ENCODE results near the gene AGR2. TPM values are rescaled to one million over a fixed set of nuclear protein-coding genes. Genes with fewer than 3 reads are reported as not detected.

Gene AGR2
- total RNA-seq, 4 donors from 2014 or later = 0.80 to 12.6 (median 6.9) TPM

GRCh38 chr7:16803125-16803524 lies 1.7 kb downstream of the AGR2 start:
- no peak for TF ChIP-seq POLR2A (IDR thresholded peaks at IDR 0.05)
- no peak for TF ChIP-seq CTCF (IDR thresholded peaks at IDR 0.05)
- intact Hi-C loops (cut with DNase I; ENCODE audit: low total_unique reads) = loop anchor here (5.0 kb wide), 1 partner anchor 114 kb away; no protein-coding TSS in a partner anchor
- WGBS, 2 donors = 82 to 88% methylated on average over 4 of the region's 4 CpGs
- DNase-seq (ENCODE audit: low spot score in 2 of 2) = no peak
- H3K4me3 ChIP-seq (ENCODE audit: low read depth, poor library complexity, severe bottlenecking) = no peak overlapping the region

- intact Hi-C loops (cut with DNase I; ENCODE audit: low total_unique reads) = loop anchor here (5.0 kb wide), 1 partner anchor 116 kb away; no protein-coding TSS in a partner anchor
- no peak overlapping the region for H3K4me3 ChIP-seq (ENCODE audit: low read depth, poor library complexity, severe bottlenecking)
- no peak for DNase-seq (ENCODE audit: low spot score in 2 of 2)
- TF ChIP-seq POLR2A (IDR thresholded peaks at IDR 0.05) (no peak), CTCF (IDR thresholded peaks at IDR 0.05) (no peak)
- 90 to 97% methylated on average over 4 of the region's 4 CpGs for WGBS, 2 donors
These were observed 3.2 kb downstream of the AGR2 start for GRCh38 chr7:16801579-16801978.

- no peak overlapping the region for H3K4me3 ChIP-seq (ENCODE audit: low read depth, poor library complexity, severe bottlenecking)
- TF ChIP-seq POLR2A (IDR thresholded peaks at IDR 0.05) (no peak), CTCF (IDR thresholded peaks at IDR 0.05) (no peak)
- intact Hi-C loops (cut with DNase I; ENCODE audit: low total_unique reads) = loop anchor here (5.0 kb wide), 1 partner anchor 116 kb away; no protein-coding TSS in a partner anchor
- no peak for DNase-seq (ENCODE audit: low spot score in 2 of 2)
These were observed 3.7 kb downstream of the AGR2 start for GRCh38 chr7:16801111-16801542.

GRCh38 chr7:16795624-16796023 lies 9.2 kb downstream of the AGR2 start:
- TF ChIP-seq POLR2A (IDR thresholded peaks at IDR 0.05) = no peak
- TF ChIP-seq CTCF (IDR thresholded peaks at IDR 0.05) = no peak
- DNase-seq (ENCODE audit: low spot score in 2 of 2) = no peak
- H3K4me3 ChIP-seq (ENCODE audit: low read depth, poor library complexity, severe bottlenecking) = no peak overlapping the region
- intact Hi-C loops (cut with DNase I; ENCODE audit: low total_unique reads) = no loop called here
- WGBS, 2 donors = 46 to 52% methylated on average over 6 of the region's 6 CpGs

- TF ChIP-seq CTCF (IDR thresholded peaks at IDR 0.05) = no peak
- TF ChIP-seq POLR2A (IDR thresholded peaks at IDR 0.05) = no peak
- no peak for DNase-seq (ENCODE audit: low spot score in 2 of 2)
- no peak overlapping the region for H3K4me3 ChIP-seq (ENCODE audit: low read depth, poor library complexity, severe bottlenecking)
- intact Hi-C loops (cut with DNase I; ENCODE audit: low total_unique reads) = no loop called here
- WGBS, 2 donors = 65 to 79% methylated on average over 3 of the region's 3 CpGs
These were observed 9.8 kb downstream of the AGR2 start for GRCh38 chr7:16794986-16795385.

All from lower leg skin (tissue), 4 donors.